SK-N-SH (cell line): ENCODE measurements around the gene RPL19. TPM values are rescaled to one million over a fixed set of nuclear protein-coding genes. Genes with fewer than 3 reads are reported as not detected.

Experiments used
- CTCF ChIA-PET: fragments of 300-600, 350-600 bp; formaldehyde crosslinking; extraction: SDS; loops from one replicate; lab custom pipeline; 2021; lab: Yijun Ruan, JAX
- POLR2A ChIA-PET: fragments of 350-600 bp; sonication (Branson Sonifier 250); formaldehyde crosslinking; extraction: SDS; loops from one replicate; lab custom pipeline; 2020; ENCODE audit warnings: antibody characterized with exemption, inconsistent platforms; lab: Yijun Ruan, JAX
- DNase-seq: peaks from one replicate; pipeline ENCODE4 v3.0.0; 2012
- H2AFZ ChIP-seq: fragments of 200-600 bp; sonication (generic); 2 replicates; pipeline ENCODE4 v1.8.1; 2016; ENCODE audit warnings: antibody characterized with exemption, mild to moderate bottlenecking, low read depth
- H3F3A ChIP-seq: fragments of 200-600 bp; sonication (generic); replicated peaks from 2 replicates; pipeline ENCODE3; 2016; ENCODE audit warnings: antibody characterized with exemption, mild to moderate bottlenecking; ENCODE audit not compliant: insufficient read depth
- H3K27ac ChIP-seq, 2 experiments: fragments of 200-500 bp in 1 of 2; fragments of 200-600 bp in 1 of 2; sonication (Bioruptor generic) in 1 of 2; sonication (generic), shearing (Covaris generic) in 1 of 2; 2 replicates each; pipeline versions ENCODE4 v1.5.1 to v1.6.1; 2014 to 2016; ENCODE audit warnings: low read depth in 2 of 2, inconsistent platforms in 1 of 2, low read length in 1 of 2, mild to moderate bottlenecking in 1 of 2, mixed read lengths in 1 of 2
- H3K27me3 ChIP-seq: fragments of 200-600 bp; sonication (generic), shearing (Covaris generic); 2 replicates; pipeline ENCODE4 v1.6.1; 2016; ENCODE audit warnings: mixed run types; ENCODE audit not compliant: insufficient read depth
- H3K36me3 ChIP-seq, 2 experiments: fragments of 200-500 bp in 1 of 2; fragments of 200-600 bp in 1 of 2; sonication (Bioruptor generic) in 1 of 2; sonication (generic) in 1 of 2; replicated peaks in 1 of 2; 2 replicates each; pipeline versions ENCODE3 to v1.5.1; 2014 to 2016; ENCODE audit warnings: low read length in 1 of 2, mild to moderate bottlenecking in 1 of 2; ENCODE audit not compliant: insufficient read depth in 2 of 2, control insufficient read depth in 1 of 2
- H3K4me1 ChIP-seq, 2 experiments: fragments of 200-500 bp in 1 of 2; fragments of 200-600 bp in 1 of 2; sonication (Bioruptor generic) in 1 of 2; sonication (generic), shearing (Covaris generic) in 1 of 2; 2 replicates each; pipeline versions ENCODE4 v1.5.1 to v1.6.1; 2014 to 2016; ENCODE audit warnings: low read depth in 1 of 2, low read length in 1 of 2, mixed run types in 1 of 2; ENCODE audit not compliant: insufficient read depth in 2 of 2, control insufficient read depth in 1 of 2
- H3K4me2 ChIP-seq: fragments of 200-600 bp; sonication (generic), shearing (Covaris generic); 2 replicates; pipeline ENCODE4 v1.6.1; 2017; ENCODE audit warnings: mixed run types
- H3K4me3 ChIP-seq, 2 experiments: fragments of 200-500 bp in 1 of 2; fragments of 200-600 bp in 1 of 2; sonication (Bioruptor generic) in 1 of 2; sonication (generic), shearing (Covaris generic) in 1 of 2; 2 replicates each; pipeline versions ENCODE4 v1.5.1 to v1.8.1; 2014 to 2016; ENCODE audit warnings: low read depth in 2 of 2, inconsistent platforms in 1 of 2, low read length in 1 of 2, mild to moderate bottlenecking in 1 of 2, mixed read lengths in 1 of 2, moderate library complexity in 1 of 2
- H3K79me2 ChIP-seq: fragments of 200-600 bp; sonication (generic); 2 replicates; pipeline ENCODE4 v1.8.1; 2017; ENCODE audit warnings: mild to moderate bottlenecking; ENCODE audit not compliant: insufficient read depth
- H3K9ac ChIP-seq: fragments of 200-600 bp; sonication (generic); 2 replicates; pipeline ENCODE4 v1.6.1; 2017; ENCODE audit warnings: mixed run types
- H3K9me2 ChIP-seq: fragments of 200-600 bp; sonication (generic); 2 replicates; pipeline ENCODE4 v1.6.1; 2017; ENCODE audit warnings: mixed run types
- H3K9me3 ChIP-seq: fragments of 200-600 bp; sonication (generic); 2 replicates; pipeline ENCODE4 v1.6.1; 2017; ENCODE audit warnings: mixed run types, mild to moderate bottlenecking, moderate library complexity
- H4K20me1 ChIP-seq: fragments of 200-600 bp; sonication (generic); 2 replicates; pipeline ENCODE4 v1.6.1; 2017; ENCODE audit warnings: mild to moderate bottlenecking, mixed run types; ENCODE audit not compliant: insufficient read depth
- FOSL2 ChIP-seq: IDR thresholded peaks from 2 replicates; pipeline ENCODE4 v1.4.0; 2012; ENCODE audit warnings: low read depth, mild to moderate bottlenecking, moderate library complexity, borderline replicate concordance
- FOXM1 ChIP-seq: IDR thresholded peaks from 2 replicates; pipeline ENCODE4 v1.4.0; 2012; ENCODE audit warnings: low read depth, mild to moderate bottlenecking
- GABPA ChIP-seq: IDR thresholded peaks from 2 replicates; pipeline ENCODE4 v1.4.0; 2012; ENCODE audit warnings: low read depth, mild to moderate bottlenecking
- MEF2A ChIP-seq: IDR thresholded peaks from 2 replicates; pipeline ENCODE4 v1.4.0; 2012; ENCODE audit warnings: low read depth, borderline replicate concordance
- MXI1 ChIP-seq: IDR thresholded peaks from 2 replicates; pipeline ENCODE4 v1.6.1; 2012; ENCODE audit warnings: mild to moderate bottlenecking, low read depth, low read length, improper control_type of control experiment
- NFIC ChIP-seq: IDR thresholded peaks from 2 replicates; pipeline ENCODE4 v1.4.0; 2012; ENCODE audit warnings: borderline replicate concordance
- NRF1 ChIP-seq: IDR thresholded peaks from 2 replicates; pipeline ENCODE4 v1.6.1; 2012; ENCODE audit warnings: low read depth, mild to moderate bottlenecking, low read length
- POLR2AphosphoS5 ChIP-seq: IDR thresholded peaks from 2 replicates; pipeline ENCODE4 v1.6.1; 2012; ENCODE audit warnings: low read depth, low read length
- RCOR1 ChIP-seq: fragments of 150-350 bp; IDR thresholded peaks from 2 replicates; pipeline ENCODE4 v1.6.1; 2017; ENCODE audit warnings: antibody characterized with exemption, low read length
- RFX5 ChIP-seq: IDR thresholded peaks from 2 replicates; pipeline ENCODE4 v1.6.1; 2012; ENCODE audit warnings: mild to moderate bottlenecking, improper control_type of control experiment, low read length
- RXRA ChIP-seq: IDR thresholded peaks from 2 replicates; pipeline ENCODE4 v1.4.0; 2012; ENCODE audit warnings: low read depth, mild to moderate bottlenecking, borderline replicate concordance
- TCF12 ChIP-seq: IDR thresholded peaks from 2 replicates; pipeline ENCODE4 v1.4.0; 2012
- TEAD4 ChIP-seq: IDR thresholded peaks from 2 replicates; pipeline ENCODE4 v1.4.0; 2012; ENCODE audit warnings: mild to moderate bottlenecking, borderline replicate concordance; ENCODE audit not compliant: insufficient read depth
- YY1 ChIP-seq: IDR thresholded peaks from 2 replicates; pipeline ENCODE4 v1.4.0; 2012; ENCODE audit warnings: low read depth, mild to moderate bottlenecking
- WGBS: methylation state at CpG from one replicate; pipeline ENCODE4 v1.1.6; 2017; ENCODE audit warnings: low lambda C conversion rate; 5-methylcytosine and 5-hydroxymethylcytosine counted together
- polyA plus RNA-seq, 3 experiments: library from polyadenylated mRNA; depleted of rRNA; stranded (reverse); fragments of >200 nt; gene quantifications; 2 replicates each; pipeline ENCODE4 v1.2.3, GENCODE V29; 2012
- TF ChIP-seq, protein P1 (sequence below): IDR thresholded peaks from 2 replicates; pipeline ENCODE4 v1.4.0; 2012; ENCODE audit warnings: low read depth
- TF ChIP-seq, protein P2 (sequence below): IDR thresholded peaks from 2 replicates; pipeline ENCODE4; 2012
- TF ChIP-seq, protein P3 (sequence below): IDR thresholded peaks from 2 replicates; pipeline ENCODE4 v1.4.0; 2012; ENCODE audit warnings: low read depth, borderline replicate concordance

Gene RPL19
- polyA plus RNA-seq, 1 of the 3 experiments (the other 2 are of a cell fraction), result 3,473 TPM

DNA sequence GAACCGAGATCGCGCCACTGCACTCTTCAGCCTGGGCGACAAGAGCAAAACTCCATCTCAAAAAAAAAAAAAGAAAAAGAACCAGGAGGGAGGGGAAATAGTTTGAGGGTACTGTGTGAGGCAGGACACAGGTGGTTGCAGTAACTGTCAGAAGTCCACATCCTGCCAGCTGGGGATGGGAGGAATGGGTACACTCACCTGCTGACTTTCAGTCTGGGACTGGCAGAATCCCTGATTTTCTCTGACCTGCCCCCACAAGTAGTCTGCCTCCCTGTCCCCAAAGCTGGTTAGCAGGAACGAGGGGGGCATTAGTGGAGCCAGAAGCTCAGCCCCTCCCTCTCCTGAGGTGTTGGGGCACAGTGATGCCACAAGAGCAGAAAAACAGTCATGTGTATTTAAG is 27.0 kb upstream of the RPL19 start:
- no peaks in the 10 kb centered on the region for H4K20me1 ChIP-seq
- no peaks in the 10 kb centered on the region for H3K9me2 ChIP-seq
- H3K4me3 ChIP-seq, result no peak overlapping the region
- H3K9ac ChIP-seq, result no peak overlapping the region
- 86% methylated on average over 5 of the region's 5 CpGs for WGBS
- H2AFZ ChIP-seq, result no peak overlapping the region
- H3K27me3 ChIP-seq, result no peaks in the 10 kb centered on the region
- ChIA-PET POLR2A (no interaction called here), CTCF (interaction anchor here (0.8 to 7.6 kb wide), 7 partner anchors 7 to 189 kb away, joined by 3 to 108 read pairs (median 71); partner anchors contain the start of genes ARL5C, CACNB1, PLXDC1 and RPL19)
- H3K27ac ChIP-seq, result no peak overlapping the region
- H3K9me3 ChIP-seq, result no peaks in the 10 kb centered on the region
- no peaks in the 10 kb centered on the region for H3K79me2 ChIP-seq
- H3K4me1 ChIP-seq, result no peaks in the 10 kb centered on the region; a peak in 1 of 4 replicates
- no peak overlapping the region for H3K4me2 ChIP-seq
- peaks cover 4 to 21% of the 10 kb centered on the region in 2 experiments for H3K36me3 ChIP-seq
- DNase-seq, result no peak
- H3F3A ChIP-seq, result no peaks in the 10 kb centered on the region
- TF ChIP-seq RFX5 (no peak), TEAD4 (no peak), YY1 (no peak), NFIC (no peak), MXI1 (no peak), NRF1 (no peak), MEF2A (no peak), RCOR1 (no peak), POLR2AphosphoS5 (no peak)
- TF ChIP-seq, protein P1, sequence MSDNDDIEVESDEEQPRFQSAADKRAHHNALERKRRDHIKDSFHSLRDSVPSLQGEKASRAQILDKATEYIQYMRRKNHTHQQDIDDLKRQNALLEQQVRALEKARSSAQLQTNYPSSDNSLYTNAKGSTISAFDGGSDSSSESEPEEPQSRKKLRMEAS, result no peak
- TF ChIP-seq, protein P2, sequence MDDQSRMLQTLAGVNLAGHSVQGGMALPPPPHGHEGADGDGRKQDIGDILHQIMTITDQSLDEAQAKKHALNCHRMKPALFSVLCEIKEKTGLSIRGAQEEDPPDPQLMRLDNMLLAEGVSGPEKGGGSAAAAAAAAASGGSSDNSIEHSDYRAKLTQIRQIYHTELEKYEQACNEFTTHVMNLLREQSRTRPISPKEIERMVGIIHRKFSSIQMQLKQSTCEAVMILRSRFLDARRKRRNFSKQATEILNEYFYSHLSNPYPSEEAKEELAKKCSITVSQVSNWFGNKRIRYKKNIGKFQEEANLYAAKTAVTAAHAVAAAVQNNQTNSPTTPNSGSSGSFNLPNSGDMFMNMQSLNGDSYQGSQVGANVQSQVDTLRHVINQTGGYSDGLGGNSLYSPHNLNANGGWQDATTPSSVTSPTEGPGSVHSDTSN, result no peak

DNA sequence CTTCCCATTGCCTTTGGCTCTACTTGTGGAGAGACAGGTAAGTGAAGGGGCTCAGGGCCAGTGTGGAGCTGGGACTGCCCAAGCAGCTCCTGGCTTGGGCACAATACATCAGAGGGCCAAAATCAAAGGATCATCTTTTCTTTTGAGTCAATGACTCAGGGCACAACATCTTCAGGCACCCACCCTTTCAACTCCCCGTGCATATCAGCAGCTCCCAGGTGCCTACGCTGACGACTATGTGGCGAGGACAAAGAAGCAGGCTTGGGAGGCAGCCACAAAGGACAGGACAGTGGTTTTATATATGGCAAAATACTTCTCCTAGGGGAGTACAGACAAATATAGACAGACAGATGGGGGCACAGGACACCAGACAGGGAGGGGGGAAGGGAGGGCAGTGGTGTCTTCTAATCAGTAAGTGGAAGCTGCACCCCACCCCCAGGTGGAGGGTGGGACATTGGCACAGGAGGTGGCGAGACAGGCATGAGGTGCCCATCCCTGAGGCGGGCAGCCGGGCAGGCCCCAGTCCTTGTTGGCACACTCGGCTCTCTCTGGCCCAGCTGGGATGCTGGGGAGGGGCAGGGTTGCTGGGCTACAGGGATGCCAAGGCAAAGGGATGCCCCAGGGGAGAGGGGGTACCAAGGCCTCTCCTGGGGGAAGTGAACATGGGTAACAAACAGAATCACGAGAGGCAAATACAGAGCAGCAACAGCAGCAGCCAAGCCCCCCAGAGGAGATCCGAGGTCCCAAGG is 26.4 kb upstream of the RPL19 start:
- Histone ChIP-seq H3K27ac (no peak overlapping the region), H2AFZ (no peak overlapping the region), H3K9me3 (no peaks in the 10 kb centered on the region), H3K4me3 (no peak overlapping the region), H3K9ac (no peak overlapping the region), H3F3A (no peaks in the 10 kb centered on the region), H3K9me2 (no peaks in the 10 kb centered on the region), H3K27me3 (no peaks in the 10 kb centered on the region), H3K79me2 (no peaks in the 10 kb centered on the region), H3K4me1 (no peaks in the 10 kb centered on the region; a peak in 1 of 4 replicates), H3K4me2 (no peak overlapping the region), H4K20me1 (no peaks in the 10 kb centered on the region), H3K36me3 (peaks cover 6 to 21% of the 10 kb centered on the region in 2 experiments)
- ChIA-PET CTCF (interaction anchor here (0.8 to 7.6 kb wide), 22 partner anchors 8 to 448 kb away, joined by 3 to 108 read pairs (median 6); partner anchors contain the start of genes ARL5C, CACNB1, PLXDC1 and RPL19), POLR2A (no interaction called here)
- DNase-seq, result no peak
- TF ChIP-seq MEF2A, result no peak
- TF ChIP-seq TCF12, result no peak
- TF ChIP-seq RXRA, result no peak
- no peak for TF ChIP-seq FOXM1
- TF ChIP-seq, protein P3, sequence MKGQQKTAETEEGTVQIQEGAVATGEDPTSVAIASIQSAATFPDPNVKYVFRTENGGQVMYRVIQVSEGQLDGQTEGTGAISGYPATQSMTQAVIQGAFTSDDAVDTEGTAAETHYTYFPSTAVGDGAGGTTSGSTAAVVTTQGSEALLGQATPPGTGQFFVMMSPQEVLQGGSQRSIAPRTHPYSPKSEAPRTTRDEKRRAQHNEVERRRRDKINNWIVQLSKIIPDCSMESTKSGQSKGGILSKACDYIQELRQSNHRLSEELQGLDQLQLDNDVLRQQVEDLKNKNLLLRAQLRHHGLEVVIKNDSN, result no peak
- no peak for TF ChIP-seq RFX5
- TF ChIP-seq GABPA, result no peak
- TF ChIP-seq FOSL2, result no peak
- 81% methylated on average over 7 of the region's 10 CpGs for WGBS
